HG03442 (cell line): Measurements from ENCODE around the gene SQOR.

Source experiments
- ATAC-seq: cut with Tn5 transposase; IDR thresholded peaks from one replicate; pipeline ENCODE4 v1.9.1; 2021; ENCODE audit warnings: mild to moderate bottlenecking, moderate library complexity; ENCODE audit not compliant: unreplicated experiment

The SQOR gene

DNA sequence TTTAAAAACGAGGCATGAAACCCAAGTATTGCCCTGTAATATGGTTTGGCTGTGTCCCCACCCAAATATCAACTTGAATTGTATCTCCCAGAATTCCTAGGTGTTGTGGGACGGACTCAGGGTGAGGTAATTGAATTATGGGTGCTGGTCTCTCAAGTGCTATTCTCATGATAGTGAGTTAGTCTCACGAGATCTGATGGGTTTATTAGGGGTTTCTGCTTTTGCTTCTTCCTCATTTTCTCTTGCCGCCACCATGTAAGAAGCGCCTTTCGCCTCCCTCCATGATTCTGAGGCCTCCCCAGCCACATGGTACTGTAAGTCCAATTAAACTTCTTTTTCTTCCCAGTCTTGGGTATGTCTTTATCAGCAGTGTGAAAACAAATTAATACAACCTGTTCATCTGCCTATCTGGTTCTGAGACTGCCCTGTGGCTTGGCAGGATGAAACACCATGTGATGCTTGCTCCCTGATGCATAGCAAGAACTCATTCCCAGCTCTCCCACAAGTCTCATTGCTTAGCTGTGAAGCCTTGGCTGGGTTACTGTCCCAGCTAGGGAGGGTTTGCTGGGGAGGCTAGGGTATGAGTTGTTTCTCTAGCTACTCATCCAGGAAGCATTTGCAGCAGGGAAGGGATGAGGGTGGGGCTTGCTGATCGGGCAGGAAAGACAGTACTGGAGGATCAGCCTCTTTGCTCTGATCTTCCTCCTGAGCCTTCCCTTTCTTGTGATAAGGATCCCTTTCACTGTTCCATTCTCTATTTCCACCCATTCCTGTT lies 3.7 kb upstream of the SQOR start:
- no peak for ATAC-seq

DNA sequence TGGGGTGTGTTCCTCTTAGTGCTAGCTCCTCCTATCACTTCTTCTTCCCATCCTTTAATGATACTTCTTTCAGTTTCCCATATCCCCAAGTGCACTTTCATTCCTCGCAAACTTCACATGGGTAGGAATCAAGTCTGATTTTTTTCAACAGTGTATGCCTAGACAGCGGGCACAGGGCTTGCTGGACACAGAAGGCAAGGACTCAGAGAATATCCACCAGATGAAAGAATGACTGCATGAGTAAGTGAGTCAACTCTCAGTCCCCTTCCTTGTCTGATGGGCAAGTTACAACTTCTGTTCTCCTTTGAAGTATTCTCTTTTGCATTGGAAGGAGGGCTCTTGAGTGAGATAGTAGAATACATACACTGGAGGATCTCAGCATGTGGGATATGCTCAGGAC lies 3.1 kb upstream of the SQOR start:
- no peak for ATAC-seq

DNA sequence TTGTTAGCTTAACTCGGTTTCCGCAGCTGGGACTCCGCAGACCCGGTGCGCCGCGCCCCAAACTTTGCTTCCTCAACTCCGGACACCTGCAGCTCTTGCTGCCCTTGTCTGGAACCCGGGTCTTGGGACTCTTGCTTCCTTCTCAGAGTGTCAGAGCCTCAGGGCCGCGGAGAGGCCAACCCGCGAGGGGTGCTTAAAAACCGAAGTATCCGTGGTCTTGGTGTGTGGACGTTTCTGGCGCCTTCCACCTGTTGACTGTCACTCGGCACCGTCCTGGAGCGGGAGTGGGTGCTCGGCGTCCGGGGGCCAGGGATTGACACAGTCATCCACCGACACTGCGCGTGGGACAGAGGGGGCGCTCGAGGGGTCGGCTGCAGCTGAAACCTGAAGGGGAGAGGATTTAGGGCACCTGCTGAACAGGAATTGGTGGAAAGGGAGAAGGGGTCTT lies 386 bp downstream of the SQOR start:
- peak; percentile 46 for ATAC-seq

- ATAC-seq, result peak; percentile 1
These were observed 999 bp downstream of the SQOR start for GRCh38 chr15:45635763-45636292.

DNA sequence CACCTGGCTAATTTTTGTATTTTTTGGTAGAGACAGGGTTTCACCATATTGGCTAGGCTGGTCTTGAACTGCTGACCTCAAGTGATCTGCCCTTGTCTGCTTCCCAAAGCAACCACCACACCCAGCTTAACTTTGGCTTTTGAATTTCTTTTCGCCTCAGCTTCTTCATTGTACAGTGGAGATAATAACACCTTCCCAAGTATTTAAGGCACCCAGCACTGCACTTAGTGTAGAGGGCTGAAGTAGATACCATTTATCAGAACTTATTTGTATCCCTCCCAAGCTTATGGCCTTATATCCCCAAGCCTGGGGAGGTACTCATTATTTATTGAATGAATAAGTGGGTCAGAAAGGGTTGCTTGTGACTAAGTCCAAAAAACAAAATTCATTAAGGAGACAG lies 2.3 kb downstream of the SQOR start:
- ATAC-seq, result no peak

- ATAC-seq, result peak; percentile 37
These were observed 2.8 kb downstream of the SQOR start for GRCh38 chr15:45637552-45638033.

DNA sequence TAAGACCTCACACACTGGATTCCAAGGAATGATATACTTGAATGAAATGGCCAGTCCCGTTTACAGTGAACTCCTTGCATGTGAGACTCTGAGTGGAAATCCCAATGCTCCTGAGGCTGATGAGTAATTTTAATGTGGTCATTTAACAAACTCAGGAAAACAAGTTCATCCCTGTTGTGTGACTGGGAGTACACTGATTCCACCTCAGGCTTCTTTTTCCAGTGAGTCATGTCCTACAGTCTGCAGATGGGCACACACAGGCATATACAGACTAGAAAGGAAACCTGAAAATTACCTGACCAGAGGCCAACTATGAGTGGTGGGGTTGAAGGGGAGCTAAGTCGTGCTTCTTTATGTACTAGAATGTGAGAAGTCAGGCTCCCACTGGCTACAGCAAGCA lies 5.8 kb downstream of the SQOR start:
- ATAC-seq, result no peak

GRCh38 chr15:45641374-45641781 lies 6.5 kb downstream of the SQOR start:
- ATAC-seq, result no peak

DNA sequence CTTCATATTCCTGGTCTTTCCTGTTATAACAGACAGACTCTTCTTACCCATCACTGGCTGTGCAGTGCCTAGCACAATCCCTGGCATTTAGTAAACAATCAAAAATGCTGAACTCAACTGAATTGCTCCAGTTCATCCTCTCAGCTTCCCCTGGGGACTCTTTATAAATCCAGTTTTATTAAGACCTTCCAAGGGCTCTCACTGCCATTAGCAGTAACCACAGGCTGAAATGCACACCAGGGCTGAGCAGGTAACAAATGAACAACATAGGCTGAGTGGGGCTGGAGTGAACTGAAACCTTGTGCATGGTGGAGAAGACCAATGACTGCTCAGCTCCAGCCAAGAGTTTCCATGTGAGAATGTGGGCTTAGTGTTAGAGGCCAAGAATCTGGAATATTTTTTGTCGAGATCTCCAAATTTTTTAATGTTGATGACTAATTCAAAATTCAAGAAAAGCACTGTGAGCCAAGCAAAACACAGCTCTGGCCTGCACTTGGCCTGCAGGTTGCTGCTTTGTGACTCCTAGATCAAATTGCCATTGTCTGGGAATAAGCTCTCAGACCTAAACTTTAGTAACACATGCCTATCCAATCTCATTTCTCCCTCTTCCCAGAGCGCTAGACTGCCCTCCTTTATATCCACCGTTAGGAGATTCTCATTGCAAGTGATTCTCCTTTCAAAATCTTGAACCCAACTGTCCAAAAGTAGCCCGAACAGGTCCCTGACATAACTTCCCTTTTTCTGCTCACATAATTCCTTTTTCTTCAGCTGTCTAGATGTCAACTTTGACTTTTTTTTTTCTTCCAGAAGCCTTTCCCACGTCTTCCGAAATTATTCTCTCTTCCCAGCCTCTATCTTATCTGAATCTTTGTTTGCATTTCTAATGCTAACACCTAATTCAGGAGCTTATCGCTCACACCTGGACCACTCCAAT lies 7.4 kb downstream of the SQOR start:
- ATAC-seq, result no peak

DNA sequence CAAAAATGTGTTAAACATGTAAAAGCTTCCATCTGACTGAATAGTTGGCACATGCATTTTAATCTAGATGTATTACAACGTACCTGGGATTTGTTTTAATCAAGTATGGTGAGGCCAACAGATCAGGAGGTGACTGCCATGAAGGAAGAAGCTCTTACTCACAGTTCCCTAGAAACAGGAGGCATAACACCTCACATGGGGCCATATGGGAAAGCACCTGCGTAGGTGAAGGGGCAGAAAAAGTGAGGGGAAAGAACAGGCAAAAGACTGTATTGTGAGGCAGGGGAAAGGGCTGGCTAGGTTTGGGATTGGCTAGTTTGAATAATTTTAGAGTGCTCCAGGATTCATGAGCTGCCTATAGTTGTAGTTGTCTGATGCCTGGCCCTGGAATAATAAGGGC lies 9.6 kb downstream of the SQOR start:
- no peak for ATAC-seq

DNA sequence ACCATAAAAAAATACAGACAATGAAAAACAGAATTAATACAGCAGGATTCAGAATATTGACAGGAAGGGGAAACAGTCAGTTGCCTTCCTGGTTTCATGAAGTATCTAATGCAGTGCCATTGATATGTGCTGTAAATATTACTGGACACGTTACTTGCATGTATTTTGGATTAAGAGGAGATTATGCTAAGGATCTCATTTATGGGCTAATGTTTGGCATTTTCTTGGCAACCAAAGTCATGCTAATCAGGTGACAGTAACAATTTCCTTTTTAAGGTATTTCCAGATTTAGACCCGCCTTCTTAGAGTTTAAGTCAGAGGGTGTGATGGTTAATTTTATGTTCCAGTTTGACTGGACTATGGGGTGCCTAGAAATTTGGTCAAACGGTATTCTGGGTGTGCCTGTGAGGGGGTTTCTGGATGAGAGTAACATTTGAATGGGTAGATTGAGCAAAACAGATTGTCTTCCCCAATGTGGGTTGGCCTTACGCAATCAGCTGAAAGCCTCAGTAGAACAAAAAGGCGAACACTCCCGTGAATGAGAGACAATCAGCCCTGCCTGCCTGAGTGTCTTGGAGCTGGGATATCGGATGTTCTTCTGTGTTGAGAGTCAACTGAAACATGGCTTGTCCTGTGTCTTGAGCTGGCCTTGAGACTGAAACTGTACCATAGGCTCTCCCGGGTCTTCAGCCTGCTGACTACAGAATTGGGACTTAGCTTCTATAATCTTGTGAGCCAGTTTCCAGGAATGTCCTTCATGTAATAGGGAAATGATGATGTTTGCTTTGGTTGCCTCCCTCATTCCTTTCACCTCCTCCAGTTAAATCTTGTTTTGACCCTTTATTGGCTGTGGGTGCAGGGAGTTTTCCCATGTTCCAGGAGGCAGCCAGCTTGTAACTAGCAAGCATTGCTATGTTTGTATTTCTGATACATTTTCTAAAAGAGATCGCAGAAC lies 10.5 kb downstream of the SQOR start:
- no peak for ATAC-seq

DNA sequence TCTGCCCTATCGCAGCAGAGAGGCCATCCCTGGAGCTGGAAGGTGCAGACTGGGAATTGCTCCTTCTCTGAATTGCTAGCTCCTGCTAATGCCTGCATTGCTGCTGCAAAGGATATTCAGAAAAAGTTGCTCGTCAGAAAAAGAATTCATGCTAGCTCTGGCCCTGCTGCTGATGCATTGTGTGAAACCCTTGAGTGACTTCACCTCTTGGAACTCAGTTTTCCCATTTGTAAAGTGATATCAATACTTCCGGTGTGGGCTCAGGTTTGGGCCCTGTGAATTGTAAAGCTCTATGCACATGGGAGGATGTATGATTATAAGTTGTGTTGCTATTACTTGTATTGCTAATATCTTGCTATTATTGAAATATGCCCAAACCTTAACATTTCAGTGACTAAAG lies 11.4 kb downstream of the SQOR start:
- ATAC-seq, result no peak

- ATAC-seq, result no peak
These were observed 13.0 kb downstream of the SQOR start for GRCh38 chr15:45647828-45648227.

- peak; percentile 54 for ATAC-seq
These were observed 13.8 kb downstream of the SQOR start for GRCh38 chr15:45648521-45649200.

DNA sequence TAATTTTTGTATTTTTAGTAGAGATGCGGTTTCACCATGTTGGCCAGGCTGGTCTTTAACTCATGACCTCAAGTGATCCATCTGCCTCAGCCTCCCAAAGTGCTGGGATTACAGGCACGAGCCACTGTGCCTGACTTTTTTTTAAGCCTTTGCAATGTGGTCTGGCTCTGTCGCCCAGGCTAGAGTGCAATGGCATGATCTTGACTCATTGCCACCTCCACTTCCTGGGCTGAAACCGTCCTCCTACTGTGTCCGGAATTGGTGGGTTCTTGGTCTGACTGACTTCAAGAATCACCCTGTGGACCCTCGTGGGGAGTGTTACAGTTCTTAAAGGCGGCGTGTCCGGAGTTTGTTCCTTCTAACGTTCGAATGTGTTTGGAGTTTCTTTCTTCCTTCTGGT lies 15.2 kb downstream of the SQOR start:
- ATAC-seq, result peak; percentile 33

DNA sequence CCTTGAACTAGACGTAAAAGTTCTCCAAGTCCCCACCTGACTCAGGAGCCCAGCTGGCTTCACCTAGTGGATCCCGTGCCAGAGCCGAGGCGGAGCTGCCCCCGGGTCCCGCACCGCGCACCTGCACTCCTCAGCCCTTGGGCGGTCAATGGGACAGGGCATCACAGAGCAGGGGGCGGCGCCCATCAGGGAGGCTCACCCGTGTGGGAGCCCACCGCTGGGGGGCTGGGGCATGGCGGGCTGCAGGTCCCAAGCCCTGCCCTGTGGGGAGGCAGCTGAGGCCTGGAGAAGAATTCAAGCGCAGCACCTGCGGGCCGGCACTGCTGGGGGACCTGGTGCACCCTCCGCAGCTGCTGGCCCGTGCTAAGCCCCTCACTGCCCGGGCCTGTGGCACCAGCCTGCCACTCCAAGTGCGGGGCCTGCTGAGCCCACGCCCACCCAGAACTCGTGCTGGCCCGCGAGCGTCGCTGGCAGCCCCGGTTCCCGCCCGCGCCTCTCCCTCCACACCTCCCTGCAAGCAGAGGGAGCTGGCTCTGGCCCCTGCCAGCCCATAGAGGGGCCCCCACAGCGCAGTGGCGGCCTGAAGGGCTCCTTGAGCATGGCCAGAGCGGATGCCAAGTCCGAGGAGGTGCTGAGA lies 16.2 kb downstream of the SQOR start:
- no peak for ATAC-seq

- ATAC-seq, result no peak
These were observed 19.0 kb downstream of the SQOR start for GRCh38 chr15:45653702-45654424.

DNA sequence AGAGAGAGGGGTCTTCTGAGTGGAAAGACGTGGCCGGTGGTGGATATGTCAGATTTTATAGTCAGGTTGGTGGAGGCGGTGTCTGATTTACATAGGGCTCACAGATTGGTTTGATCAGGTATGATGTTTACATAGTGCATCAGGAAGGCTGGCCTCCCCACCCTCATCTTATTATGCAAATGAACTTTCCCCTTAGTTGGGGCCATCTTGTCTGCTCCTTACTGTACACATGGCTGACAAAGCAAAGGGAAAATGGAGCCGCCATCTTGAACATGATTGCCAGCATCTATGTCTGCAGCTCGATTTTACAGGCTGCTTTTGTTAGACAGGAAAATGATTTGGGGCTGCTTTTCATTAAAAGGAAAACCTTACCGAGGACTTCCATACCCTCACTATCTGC lies 19.9 kb downstream of the SQOR start:
- ATAC-seq, result no peak

- ATAC-seq, result no peak
These were observed 22.4 kb downstream of the SQOR start for GRCh38 chr15:45657254-45657653.
